Measurements from ENCODE around the gene HSPG2.
"Not testable (repeated sequence)": the region's sequence is repeated elsewhere in the genome, so short reads cannot be mapped to it uniquely, and the experiment has no call there.

HSPG2 gene

DNA sequence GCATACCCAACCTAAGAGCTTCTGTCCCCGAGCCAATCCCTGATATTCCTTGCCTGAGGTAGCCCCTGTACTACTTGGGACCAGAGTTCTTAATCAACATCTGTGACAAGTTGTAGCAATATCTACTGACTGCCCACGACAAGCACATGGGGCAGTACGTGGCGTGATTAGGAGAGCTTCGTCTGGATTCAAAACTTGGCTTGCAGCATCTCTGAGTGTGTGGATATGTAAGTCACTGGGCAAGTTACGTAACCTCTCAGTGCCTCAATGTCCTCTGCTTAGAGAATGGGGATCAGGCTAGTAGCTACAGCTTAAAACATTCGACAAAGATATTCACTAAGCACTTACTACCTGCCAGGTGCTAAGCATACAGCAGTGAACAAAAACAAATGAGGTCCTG, 5.0 kb downstream of the HSPG2 start:
- no peak for DNase-seq (ENCODE audit: low read depth, low spot score)

GRCh38 chr1:21931171-21932093, 5.7 kb downstream of the HSPG2 start:
- no peak for DNase-seq (ENCODE audit: low read depth, low spot score)

- DNase-seq (ENCODE audit: low read depth, low spot score) = no peak
These were observed 6.4 kb downstream of the HSPG2 start for GRCh38 chr1:21930629-21931170.

GRCh38 chr1:21930080-21930571, 7.0 kb downstream of the HSPG2 start:
- no peak for DNase-seq (ENCODE audit: low read depth, low spot score)

- DNase-seq (ENCODE audit: low read depth, low spot score) = no peak
These were observed 9.4 kb downstream of the HSPG2 start for GRCh38 chr1:21927533-21928237.

DNA sequence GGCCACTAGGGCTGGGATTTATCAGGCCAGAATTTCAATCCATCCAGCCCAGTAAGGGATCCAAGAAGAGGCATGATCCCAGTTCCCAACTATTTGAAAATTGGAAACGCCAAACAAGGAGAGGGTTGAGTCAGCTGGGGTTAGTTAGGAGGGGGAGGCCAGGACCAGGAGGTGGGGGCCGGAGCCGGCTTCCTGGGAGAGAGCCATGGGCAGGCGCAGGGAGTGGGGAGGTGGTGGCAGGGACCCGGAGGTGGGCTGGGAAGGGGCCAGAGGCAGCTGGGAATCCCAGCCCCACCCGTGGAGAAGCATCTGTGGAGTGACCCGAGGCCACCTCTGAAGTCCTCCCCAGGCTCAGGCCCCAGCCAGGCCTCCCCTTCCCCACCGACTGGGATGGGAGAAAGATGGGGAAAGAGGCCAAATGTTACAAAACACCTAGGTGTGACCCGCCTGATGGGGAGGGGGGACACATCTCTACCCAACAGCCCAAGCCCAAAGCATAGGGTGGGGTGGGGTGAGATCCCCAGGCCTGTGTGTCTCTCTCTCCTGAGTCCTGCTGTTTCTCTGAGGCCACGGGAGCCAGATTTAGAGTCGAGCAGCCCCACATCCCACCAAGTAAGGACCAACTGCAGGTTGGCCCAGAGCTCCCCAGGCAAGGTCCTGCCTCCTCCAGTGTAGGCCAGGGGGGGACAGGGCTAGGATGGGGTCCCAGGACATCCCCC, 10.1 kb downstream of the HSPG2 start:
- no peak for DNase-seq (ENCODE audit: low read depth, low spot score)

DNA sequence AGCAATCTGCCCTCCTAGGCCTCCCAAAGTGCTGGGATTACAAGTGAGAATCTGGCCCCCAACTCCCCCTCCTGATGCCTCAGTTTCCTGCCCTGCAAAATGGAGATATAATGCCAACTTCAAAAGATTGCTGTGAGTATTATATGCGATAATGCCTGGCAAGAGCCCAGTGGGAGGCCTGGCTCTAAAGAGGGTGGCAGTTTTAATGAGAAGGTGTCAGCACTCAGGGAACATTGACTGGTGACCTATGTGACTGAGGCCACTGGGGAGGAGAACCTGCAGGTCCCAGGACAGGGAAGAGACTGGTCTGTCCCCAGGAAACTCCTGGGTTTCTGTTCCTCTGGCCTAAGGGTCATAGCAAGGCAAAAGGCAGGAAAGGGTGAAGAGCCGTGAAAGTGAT, 11.0 kb downstream of the HSPG2 start:
- no peak for DNase-seq (ENCODE audit: low read depth, low spot score)

GRCh38 chr1:21925334-21925940, 11.7 kb downstream of the HSPG2 start:
- no peak for DNase-seq (ENCODE audit: low read depth, low spot score)

- DNase-seq (ENCODE audit: low read depth, low spot score) = no peak
These were observed 12.6 kb downstream of the HSPG2 start for GRCh38 chr1:21924503-21925005.

DNA sequence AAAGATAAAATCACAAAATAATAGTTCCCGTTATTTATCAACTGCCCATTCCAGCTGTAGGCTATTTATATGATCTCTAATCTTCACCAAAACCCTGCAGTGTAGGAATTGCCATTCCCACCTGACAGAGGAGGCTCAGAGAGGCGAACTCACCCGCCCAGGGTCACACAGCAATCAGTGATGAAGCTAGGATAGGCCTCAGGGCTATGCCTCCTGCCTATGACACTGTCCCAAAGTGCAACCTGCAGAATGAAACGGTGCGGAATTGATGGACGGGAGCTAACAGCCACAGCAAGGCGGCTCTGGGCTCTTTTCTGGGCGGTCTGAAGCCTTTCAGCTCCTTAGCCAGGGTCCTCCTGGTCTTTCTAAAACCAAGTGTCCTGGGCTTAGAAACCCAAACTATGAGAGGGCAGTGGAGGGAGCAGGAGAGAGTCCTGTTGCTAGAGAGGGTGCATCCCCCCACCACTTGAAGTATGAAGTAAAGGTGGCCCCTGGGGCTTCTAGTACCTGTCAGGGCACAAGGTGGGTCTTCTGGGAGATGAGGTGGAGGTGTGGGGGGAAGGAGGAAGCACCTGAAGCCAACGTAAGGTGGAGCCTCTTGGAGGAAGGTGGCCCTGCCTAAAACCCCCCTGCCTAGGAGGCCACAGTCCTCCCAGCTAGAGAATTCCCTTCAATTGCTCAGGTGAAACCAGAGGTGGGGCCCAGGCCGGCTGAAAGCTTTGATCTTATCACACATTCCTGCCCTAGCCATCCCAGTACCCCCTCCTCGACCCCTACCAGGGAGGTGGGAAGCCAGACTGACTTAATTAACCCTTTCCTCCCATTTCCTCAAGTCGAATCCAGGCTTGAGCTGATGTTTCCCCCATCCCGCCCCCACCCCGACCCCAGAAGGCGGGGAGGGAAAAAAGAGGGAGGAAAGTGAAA, 14.8 kb downstream of the HSPG2 start:
- no peak for DNase-seq (ENCODE audit: low read depth, low spot score)

GRCh38 chr1:21921100-21921875, 15.8 kb downstream of the HSPG2 start:
- DNase-seq (ENCODE audit: low read depth, low spot score) = no peak

GRCh38 chr1:21919520-21919919, 17.6 kb downstream of the HSPG2 start:
- DNase-seq (ENCODE audit: low read depth, low spot score) = no peak

DNA sequence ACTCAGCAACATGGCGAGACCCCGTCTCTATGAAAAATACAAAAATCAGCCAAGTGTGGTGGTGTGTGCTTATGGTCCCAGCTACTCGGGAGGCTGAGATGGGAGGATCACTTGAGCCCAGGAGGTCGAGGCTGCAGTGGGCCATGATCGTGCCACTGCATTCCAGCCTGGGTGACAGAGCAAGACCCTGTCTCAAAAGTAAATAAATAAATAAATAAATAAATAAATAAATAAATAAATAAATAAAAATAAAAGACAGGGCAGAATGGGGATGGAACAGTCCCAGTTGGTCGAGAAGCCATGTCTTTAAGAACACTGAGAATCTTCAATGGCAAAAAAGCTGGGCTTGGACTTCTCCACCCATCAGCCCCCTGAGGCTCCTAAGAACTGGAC, 19.9 kb downstream of the HSPG2 start:
- DNase-seq (ENCODE audit: low read depth, low spot score) = not testable (repeated sequence)

DNA sequence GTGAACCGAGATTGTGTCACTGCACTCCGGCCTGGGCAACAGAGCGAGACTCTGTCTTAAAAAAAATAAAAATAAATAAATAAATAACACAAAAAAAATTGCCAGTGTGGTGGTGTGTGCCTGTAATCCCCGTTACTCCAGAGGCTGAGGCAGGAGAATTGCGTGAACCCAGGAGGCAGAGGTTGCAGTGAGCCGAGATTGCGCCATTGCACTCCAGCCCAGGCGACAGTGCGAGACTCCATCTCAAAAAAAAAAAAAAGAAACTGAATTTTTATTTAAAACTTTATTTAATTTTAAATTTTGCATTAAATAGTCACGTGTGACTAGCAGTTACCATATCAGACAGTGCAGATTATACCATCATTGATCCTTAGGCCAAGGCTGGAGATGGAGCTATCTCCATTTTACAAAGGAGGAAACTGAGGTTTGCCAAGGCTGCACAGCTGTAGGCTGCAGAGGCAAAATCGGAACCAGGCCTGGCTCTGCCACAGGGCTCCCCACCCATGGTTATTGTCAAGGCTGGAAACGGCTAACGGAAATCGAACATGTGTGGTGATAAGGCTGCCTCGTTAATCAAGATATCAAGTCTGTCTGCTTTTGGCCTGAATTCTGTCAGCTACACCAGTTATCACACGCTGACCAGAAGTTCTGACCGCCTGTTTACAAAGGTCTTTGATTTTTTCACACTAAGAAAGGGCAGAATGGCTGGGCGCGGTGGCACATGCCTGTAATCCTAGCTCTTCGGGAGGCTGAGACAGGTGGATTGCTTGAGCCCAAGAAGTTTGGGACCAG, 20.5 kb downstream of the HSPG2 start:
- no peak for DNase-seq (ENCODE audit: low read depth, low spot score)

GRCh38 chr1:21914880-21915640, 22.1 kb downstream of the HSPG2 start:
- no peak for DNase-seq (ENCODE audit: low read depth, low spot score)

DNA sequence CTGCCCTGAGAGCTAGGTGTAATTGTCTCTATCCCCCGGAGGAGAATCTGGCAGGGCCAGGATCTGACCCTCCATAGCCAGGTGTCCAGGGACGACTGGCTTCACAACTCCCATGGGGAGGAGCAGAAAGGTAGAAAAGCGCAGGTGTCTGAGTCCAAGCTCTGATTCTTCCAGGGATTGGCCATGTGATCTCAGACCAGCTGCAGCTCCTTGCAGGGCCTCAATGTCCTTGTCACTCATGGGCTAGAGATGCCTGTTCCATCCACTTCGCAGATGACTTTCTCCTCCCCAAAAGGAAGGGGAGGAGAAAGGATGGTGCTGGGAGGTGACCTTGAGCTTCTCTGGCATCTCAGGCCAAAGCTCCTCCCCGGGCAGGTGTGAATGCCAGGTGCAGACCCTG, 22.7 kb downstream of the HSPG2 start:
- DNase-seq (ENCODE audit: low read depth, low spot score) = no peak

DNA sequence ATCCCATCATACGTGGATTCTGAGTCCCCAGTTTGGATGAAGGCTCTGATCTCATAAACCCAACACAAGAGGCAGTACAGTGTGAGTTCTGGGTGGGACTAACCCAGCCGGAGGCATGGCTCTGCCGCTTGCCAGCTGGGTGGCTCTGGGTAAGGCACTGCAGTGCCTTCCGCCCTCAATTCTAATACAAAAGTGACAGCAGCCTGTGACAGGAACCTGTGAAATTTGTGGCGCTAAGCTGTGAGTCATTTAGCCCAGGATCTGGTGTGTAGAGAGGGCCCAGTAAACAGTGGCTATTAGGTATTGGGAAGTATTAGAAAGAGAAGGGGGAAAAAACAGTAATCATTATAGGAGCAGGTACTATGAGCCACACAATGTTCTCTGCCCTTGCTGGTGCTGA, 23.3 kb downstream of the HSPG2 start:
- DNase-seq (ENCODE audit: low read depth, low spot score) = no peak

DNA sequence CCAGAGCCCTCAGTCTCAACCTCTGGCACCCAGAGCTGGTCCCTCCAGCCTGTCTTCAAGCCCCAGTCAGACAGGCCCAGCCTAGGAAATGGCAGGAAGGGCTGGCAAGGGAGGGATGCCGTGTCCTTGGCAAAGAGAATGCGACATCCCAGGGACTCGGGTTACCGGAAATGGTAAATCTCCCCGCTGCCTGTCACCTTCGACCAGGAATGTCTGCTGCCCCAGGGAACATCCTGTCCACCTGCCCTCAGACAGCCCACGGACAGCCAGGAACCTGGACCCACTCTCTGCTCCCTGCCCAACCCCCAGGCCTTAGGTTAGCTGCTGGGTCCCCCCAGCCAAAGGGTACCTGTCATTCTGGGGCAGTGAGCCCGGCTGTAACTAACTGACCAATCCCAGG, 23.9 kb downstream of the HSPG2 start:
- no peak for DNase-seq (ENCODE audit: low read depth, low spot score)

All from activated CD4-positive, CD25-positive, alpha-beta regulatory T cell treated with anti-CD3 and anti-CD28 coated beads, Interleukin-2, amount 50 U/mL, for 16 hours (primary cell).